ENCODE results near the gene OR2H1. TPM values are rescaled to one million over a fixed set of nuclear protein-coding genes. Genes with fewer than 3 reads are reported as not detected.

The OR2H1 gene
- polyA plus RNA-seq, 3 donors: not detected

GRCh38 chr6:29491574-29491973 is 34.6 kb downstream of the OR2H1 start:
- Histone ChIP-seq H3K4me1 (ENCODE audit: control insufficient read depth in 1 of 2, insufficient read depth in 2 of 2, low read length in 2 of 2) (no peaks in the 10 kb centered on the region), H2AFZ (ENCODE audit: insufficient read depth, low read depth, low read length, poor library complexity, severe bottlenecking) (no peak overlapping the region), H3K9ac (ENCODE audit: insufficient read depth, low read length, poor library complexity, severe bottlenecking) (no peak overlapping the region), H3K36me3 (replicated peaks in 1 of 2; ENCODE audit: control insufficient read depth in 1 of 2, insufficient read depth in 2 of 2, low read length in 2 of 2) (no peaks in the 10 kb centered on the region), H3K27ac (ENCODE audit: low read depth in 1 of 2, low read length in 2 of 2) (no peak overlapping the region), H3K27me3 (ENCODE audit: control insufficient read depth in 2 of 2, insufficient read depth in 2 of 2, low read length in 2 of 2) (no peaks in the 10 kb centered on the region), H3K79me2 (ENCODE audit: insufficient read depth, low read length) (no peaks in the 10 kb centered on the region), H3K9me3 (replicated peaks in 1 of 2; ENCODE audit: control insufficient read depth in 1 of 2, insufficient read depth in 1 of 2, low read length in 2 of 2) (no peaks in the 10 kb centered on the region), H3K4me2 (replicated peaks; ENCODE audit: extremely low read depth, low read length, poor library complexity, severe bottlenecking) (no peak overlapping the region), H3K4me3 (replicated peaks in 1 of 3; ENCODE audit: low read depth in 2 of 3, low read length in 3 of 3) (no peak overlapping the region), H4K20me1 (ENCODE audit: insufficient read depth, low read length) (no peaks in the 10 kb centered on the region)
- no peak overlapping the region for H3K27ac Mint-ChIP-seq
- intact Hi-C loops (cut with micrococcal nuclease): no loop called here
- peaks cover 4% of the 10 kb centered on the region for H3K4me1 Mint-ChIP-seq
- H3K9me3 Mint-ChIP-seq: peaks cover 0 to 1% (median 0%) of the 10 kb centered on the region in 7 donors
- no peak overlapping the region for H3K4me3 Mint-ChIP-seq
- TF ChIP-seq CTCF (IDR thresholded peaks at IDR 0.05): no peak
- WGBS (ENCODE audit: insufficient coverage): 100% methylated on average over 1 of the region's 4 CpGs
- peaks cover 0 to 3% (median 2%) of the 10 kb centered on the region in 3 donors for H3K27me3 Mint-ChIP-seq (ENCODE audit: low read depth in 3 of 3)
- DNase-seq: no peak
- no peaks in the 10 kb centered on the region for H3K36me3 Mint-ChIP-seq

DNA sequence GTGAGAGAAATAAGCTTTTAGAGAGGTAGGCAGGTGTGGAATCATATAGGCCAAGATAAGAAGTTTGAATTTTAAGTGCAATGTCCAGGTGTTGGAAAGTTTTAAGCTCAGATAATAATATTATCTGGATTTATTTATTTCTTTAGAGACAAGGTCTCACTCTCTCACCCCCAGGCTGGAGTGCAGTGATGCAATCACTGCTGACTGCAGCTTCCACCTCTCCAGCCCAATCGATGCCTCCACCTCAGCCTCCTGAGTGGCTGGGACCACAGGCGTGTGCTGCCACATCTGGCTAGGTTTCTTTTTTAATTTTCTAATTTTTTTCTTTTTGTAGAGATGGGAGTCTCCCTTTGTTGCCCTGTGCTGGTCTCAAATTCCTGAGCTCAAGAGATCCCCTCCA is 36.3 kb downstream of the OR2H1 start:
- intact Hi-C loops (cut with micrococcal nuclease): no loop called here
- Histone ChIP-seq H2AFZ (ENCODE audit: insufficient read depth, low read depth, low read length, poor library complexity, severe bottlenecking) (no peak overlapping the region), H3K36me3 (replicated peaks in 1 of 2; ENCODE audit: control insufficient read depth in 1 of 2, insufficient read depth in 2 of 2, low read length in 2 of 2) (no peaks in the 10 kb centered on the region), H3K9me3 (replicated peaks in 1 of 2; ENCODE audit: control insufficient read depth in 1 of 2, insufficient read depth in 1 of 2, low read length in 2 of 2) (no peaks in the 10 kb centered on the region), H3K4me3 (replicated peaks in 1 of 3; ENCODE audit: low read depth in 2 of 3, low read length in 3 of 3) (no peak overlapping the region), H3K4me1 (ENCODE audit: control insufficient read depth in 1 of 2, insufficient read depth in 2 of 2, low read length in 2 of 2) (no peaks in the 10 kb centered on the region), H4K20me1 (ENCODE audit: insufficient read depth, low read length) (no peaks in the 10 kb centered on the region), H3K9ac (ENCODE audit: insufficient read depth, low read length, poor library complexity, severe bottlenecking) (no peak overlapping the region), H3K79me2 (ENCODE audit: insufficient read depth, low read length) (no peaks in the 10 kb centered on the region), H3K4me2 (replicated peaks; ENCODE audit: extremely low read depth, low read length, poor library complexity, severe bottlenecking) (no peak overlapping the region), H3K27ac (ENCODE audit: low read depth in 1 of 2, low read length in 2 of 2) (no peak overlapping the region), H3K27me3 (ENCODE audit: control insufficient read depth in 2 of 2, insufficient read depth in 2 of 2, low read length in 2 of 2) (no peaks in the 10 kb centered on the region)
- 20% methylated on average over 1 of the region's 2 CpGs for WGBS (ENCODE audit: insufficient coverage)
- Mint-ChIP-seq H3K36me3 (no peaks in the 10 kb centered on the region), H3K9me3 (peaks cover 0 to 1% (median 0%) of the 10 kb centered on the region in 7 donors), H3K27me3 (ENCODE audit: low read depth in 3 of 3) (peaks cover 2 to 3% (median 3%) of the 10 kb centered on the region in 3 donors), H3K27ac (no peak overlapping the region), H3K4me1 (peaks cover 4% of the 10 kb centered on the region), H3K4me3 (no peak overlapping the region)
- no peak for TF ChIP-seq CTCF (IDR thresholded peaks at IDR 0.05)
- no peak for DNase-seq
